ENCODE results near the gene CYP4V2.
A peak's percentile ranks its signal among the peaks of the same experiment; 100 is the strongest.

CYP4V2 gene

DNA sequence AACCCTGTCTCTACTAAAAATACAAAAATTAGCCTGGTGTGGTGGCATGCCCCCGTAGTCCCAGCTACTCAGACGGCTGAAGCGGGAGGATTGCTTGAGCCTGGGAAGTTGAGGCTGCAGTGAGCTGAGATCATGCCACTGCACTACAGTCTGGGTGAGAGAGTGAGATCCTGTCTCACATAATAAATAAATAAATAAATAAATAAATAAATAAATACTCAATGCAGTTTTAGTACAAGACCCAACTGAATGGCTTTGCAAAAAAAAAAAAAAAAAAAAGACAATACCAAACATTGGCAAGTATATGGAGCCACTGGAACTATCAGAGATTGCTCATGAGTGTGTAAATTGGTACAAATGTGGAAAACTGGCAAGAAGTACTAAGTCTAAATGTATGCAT, 3.3 kb upstream of the CYP4V2 start:
- DNase-seq (ENCODE audit: low read depth in 2 of 2) = no peak

DNA sequence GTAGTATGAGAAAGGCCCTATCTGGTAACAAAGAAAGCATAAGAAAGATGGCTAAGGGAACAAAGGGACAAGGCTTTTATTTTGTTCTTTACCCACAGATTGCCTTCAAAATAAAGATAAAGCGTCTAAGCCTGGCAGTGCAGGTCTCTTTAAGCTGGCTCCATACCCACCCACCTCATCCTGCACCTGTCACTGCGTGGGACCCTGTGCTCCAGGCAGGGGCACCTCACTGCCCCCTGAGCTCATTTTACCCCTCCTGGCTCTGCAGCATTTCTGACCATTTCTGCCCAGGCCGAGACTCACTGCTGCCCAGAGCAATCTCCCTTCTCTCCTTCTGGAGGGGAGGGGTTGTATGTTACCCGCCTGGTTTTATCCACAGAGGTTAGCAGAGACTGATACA, 1.7 kb upstream of the CYP4V2 start:
- DNase-seq (ENCODE audit: low read depth in 2 of 2) = no peak

DNA sequence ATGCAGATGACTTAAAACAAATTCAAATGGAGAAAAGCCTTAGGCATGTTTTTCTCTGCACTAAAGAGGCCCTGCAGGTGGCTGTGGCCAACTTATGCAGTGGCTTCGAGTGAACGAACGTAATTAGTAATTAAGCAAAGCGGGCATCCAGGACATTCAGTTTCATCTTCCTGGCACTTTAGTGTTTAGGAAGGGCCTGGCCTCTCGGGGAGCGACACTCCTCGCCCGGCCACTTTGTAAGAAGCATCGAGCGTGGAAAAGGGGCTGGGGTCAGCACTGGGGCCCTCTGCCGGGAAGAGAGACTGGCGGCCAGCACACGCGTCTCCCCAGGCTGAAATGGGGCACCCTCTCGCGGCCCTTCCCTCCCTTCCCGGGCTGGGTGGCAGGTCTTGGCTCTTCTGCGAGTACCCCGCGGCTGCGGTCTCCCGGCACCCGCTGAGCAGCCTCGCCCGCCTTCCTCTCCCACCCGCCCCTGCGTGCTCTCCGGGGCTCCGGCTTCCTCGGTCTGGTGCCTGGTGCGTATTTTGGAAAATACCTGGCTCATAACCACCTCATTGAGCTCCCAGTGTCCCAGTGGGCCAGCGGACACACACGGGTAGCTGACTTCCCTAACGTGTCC, 677 bp upstream of the CYP4V2 start:
- no peak for DNase-seq (ENCODE audit: low read depth in 2 of 2)

DNA sequence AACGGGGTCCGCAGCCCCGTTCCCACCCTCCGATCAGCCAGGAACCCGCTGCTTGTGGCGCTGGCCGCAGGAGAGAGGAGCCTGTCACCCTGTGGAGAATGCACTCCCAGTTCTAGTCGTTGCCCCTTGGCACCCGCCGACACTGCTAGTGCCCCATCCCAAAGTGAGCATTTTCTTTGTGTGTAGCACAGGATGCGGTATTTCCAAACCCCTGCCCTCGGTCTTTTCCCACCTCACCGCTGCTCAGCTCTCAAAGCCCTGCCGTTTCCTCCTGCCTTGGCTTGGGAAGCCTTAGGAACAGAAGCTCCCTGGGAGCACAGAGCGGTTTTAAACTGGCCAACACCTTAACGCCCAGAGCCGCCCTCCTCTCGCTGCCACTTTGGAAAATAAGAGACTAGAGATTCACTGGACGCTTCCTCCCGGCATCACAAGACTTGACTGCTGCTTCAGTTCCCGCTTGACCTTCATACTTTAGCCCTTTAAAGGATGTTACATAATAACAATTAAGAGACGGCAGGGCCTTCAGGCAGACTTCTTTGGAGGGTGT, 772 bp downstream of the CYP4V2 start:
- DNase-seq (ENCODE audit: low read depth in 2 of 2) = no peak

DNA sequence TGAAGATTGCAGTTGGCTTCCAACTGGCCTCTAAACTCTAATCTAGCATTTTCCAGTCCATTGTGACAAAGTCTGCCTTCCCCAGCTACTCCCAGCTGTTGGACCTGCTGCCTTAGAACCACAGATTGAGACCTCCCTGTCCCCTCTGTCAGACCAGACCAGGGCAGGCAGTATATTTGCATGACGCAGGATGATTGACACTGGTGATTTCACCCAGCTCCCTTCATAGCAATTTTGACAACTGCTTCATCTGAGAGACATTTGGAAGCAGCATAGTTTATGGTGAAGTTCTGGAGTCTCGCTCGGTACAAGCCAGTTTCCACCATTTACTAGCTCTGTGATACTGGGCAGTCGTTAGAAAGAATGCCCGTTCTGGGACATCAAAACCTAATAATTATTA, 2.5 kb downstream of the CYP4V2 start:
- no peak for DNase-seq (ENCODE audit: low read depth in 2 of 2)

DNA sequence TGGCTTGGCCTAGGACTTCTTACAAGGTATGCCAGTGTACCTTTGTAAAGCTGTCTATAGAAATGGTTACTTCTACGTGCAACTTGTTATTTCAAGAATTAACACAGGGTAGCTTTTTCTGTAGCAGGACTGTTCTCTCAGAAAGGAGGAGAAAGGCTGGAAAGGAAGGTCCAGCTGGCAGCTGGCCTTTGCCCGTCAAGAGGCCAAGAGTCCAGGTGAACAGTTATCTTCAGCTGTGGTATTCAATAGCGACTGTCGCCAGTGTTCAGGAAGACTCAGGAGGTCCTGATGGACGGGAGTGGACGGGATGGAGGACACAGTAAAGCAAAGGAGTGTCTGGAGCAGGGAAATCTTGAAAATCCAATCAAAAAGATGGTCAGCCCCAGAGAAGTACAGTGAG, 4.7 kb downstream of the CYP4V2 start:
- no peak for DNase-seq (ENCODE audit: low read depth in 2 of 2)

DNA sequence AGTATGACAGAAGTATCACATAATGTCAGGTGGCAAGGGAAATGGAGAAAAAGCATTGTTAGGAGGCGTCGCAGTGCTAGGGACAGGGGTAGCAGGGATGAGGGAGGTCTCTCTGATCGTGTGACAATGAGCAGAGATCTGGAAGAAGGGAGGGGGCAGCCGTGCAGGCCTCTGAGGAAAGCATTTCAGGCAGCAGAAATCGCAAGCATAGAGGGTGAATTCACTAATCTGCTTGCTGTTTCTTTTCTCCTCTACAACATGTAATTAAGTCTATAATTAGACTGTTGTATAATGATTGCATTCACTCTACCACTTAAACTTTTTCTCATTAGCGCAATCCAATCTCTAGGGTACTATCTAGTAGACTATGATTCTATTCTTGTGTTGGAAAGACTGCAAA, 9.1 kb downstream of the CYP4V2 start:
- DNase-seq (ENCODE audit: low read depth in 2 of 2) = no peak

DNA sequence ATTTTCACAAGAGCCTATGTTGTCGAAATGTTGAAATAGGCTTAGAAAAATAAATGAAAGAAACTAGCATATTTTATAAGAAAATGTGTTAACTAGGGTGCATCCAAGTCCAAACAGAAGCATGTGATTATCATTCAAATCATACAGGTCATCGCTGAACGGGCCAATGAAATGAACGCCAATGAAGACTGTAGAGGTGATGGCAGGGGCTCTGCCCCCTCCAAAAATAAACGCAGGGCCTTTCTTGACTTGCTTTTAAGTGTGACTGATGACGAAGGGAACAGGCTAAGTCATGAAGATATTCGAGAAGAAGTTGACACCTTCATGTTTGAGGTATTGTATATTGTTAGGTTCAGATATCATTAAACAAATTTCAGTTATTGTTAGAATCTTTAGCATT, 9.6 kb downstream of the CYP4V2 start:
- no peak for DNase-seq (ENCODE audit: low read depth in 2 of 2)

DNA sequence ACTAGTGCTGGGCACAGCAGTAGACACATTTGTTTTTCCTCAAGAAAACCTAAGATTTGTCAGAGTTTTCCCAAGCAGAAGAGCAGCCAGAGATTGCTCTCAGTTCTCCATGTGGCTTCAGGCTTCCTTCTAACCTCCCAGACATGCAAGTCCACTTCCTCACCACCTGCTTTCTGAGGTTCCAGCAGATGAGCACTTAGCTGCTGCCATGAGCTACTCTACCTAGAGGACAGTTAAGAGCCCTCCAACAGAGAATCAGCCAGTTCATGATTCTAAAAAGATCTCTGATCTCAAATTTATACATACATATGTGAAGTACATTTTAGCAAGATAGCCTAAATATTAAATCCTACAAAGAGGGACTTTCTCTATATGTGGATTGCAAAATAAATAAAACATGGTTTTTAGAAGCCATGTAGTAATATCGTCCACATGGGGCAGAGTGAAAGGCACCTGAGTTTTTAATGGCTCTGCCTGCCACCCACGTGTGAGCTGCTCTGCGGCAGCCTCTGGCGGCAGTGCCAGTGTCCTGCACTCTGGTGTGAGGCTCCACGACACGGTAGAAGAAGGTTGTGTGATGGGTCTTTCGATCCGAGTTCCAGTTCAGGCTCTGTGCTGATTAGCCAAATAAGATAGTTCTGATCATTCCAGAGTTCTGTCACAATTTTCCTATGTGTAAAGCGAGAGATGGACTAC, 10.3 kb downstream of the CYP4V2 start:
- no peak for DNase-seq (ENCODE audit: low read depth in 2 of 2)

DNA sequence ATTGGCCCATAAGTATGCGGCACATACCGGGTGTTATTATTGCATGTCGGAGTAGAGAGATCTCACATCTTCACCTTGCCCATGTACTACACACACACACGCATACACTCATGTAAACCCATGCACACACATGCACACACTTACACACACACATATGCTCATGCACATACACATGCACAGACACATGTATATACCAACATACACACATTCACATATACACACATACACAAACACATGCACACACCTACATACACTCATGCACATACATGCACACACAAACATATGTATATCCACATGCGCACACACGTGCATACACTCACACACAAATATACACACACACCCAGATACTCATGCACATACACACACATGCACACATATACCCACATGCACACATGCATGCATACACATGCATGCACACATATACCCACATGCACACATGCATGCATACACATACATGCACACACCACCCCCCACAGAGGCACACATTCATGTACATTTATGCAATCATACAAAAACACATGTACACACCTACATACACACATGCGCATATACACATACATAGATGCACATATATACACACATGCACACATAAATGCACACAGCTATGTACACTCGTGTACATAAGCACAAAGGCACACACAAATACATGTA, 11.2 kb downstream of the CYP4V2 start:
- no peak for DNase-seq (ENCODE audit: low read depth in 2 of 2)

DNA sequence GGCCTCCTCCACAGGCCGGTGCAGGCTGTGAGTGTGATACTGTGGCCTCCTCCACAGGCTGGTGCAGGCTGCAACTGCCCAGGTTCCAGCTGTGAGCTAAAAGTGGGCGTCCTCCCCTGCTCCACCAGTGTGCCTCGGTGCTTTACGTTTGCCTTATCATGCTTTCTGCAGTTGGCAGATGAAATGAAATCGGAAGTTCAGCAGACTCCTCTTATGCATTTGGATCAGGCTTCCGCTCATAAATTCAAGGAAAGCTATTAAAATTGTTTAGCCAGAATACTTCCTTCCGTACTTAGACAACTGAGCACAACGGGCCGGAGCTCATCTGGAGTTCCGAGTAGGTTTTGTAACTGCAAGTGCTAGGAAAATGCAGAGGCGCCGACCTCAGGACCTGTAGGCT, 12.0 kb downstream of the CYP4V2 start:
- no peak for DNase-seq (ENCODE audit: low read depth in 2 of 2)

DNA sequence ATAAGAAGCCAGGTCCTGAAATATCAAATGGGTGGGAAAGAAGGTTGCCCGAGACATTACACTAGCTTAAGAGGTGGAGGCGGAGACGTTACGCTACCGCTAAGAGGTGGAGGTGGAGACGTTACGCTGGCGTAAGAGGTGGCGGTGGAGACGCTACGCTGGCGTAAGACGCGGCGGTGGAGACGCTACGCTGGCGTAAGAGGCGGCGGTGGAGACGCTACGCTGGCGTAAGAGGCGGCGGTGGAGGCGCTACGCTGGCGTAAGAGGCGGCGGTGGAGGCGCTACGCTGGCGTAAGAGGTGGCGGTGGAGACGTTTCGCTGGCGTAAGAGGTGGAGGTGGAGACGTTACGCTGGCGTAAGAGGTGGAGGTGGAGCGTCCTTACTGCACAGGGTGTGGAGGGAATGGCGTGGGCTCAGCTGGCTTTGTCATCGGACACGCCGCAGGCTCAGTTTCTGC, 12.8 kb downstream of the CYP4V2 start:
- DNase-seq (ENCODE audit: low read depth in 2 of 2) = peak in 1 of 2 experiments; percentile 22

DNA sequence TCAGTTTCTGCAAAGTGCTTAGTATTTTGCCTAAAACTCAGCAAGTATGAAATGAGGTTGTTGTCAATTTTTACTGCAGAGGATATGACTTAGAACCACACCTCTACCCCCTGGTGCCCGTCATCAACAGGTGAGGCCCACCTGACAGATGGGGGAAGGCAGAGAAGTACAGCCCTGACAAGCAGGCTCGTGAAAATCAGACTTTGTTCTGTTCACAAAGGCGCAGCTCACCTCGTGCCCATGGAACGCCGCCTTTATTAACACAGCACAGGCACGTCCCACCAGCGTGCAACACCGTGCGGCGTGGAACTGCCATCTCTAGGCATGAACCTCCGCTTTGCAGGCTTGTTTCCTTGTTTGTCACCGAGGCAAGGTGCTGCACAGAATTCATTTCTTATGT, 13.3 kb downstream of the CYP4V2 start:
- no peak for DNase-seq (ENCODE audit: low read depth in 2 of 2)

DNA sequence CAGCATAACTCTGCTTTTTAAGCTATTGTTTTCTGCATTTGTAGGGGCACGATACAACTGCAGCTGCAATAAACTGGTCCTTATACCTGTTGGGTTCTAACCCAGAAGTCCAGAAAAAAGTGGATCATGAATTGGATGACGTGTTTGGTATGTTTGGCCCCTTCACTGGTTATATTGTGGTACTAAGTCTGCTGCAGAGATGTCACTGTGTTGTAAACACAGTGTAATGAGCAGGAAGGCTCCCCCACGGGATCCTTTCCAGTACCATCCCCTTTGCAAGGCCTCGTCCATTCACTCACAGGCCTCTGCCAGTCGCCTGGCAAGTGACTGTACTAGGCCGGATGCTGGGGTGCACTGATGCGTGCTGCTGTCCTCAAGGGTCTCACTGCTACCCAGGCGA, 13.8 kb downstream of the CYP4V2 start:
- no peak for DNase-seq (ENCODE audit: low read depth in 2 of 2)

DNA sequence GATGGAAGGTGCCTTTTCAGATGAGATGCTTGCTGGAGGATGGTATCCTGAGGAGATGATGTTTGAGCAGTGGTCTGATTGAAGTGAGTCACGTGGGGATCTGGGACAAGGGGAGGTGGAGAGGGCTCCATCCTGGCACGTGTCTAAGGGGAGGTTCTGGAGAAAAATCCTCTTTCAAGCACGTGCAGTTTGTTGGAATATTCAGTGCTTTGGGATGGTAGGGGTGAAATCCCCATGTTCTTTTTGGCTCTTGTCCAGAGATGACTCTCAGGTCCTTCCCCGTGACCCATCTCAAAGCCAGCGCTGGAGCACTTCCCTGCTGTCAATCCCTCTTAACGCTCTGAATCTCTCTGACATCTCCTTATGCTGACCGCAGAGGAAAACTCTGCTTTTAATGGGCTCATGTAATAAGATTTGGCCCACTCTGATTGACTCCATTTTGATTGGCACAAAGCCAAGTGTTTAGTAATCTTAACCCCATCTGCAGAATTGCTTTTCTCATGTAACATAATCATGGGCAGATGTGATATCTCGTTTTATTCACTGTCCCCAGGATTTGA, 25.2 kb downstream of the CYP4V2 start:
- peak; percentile 18 to 20 for DNase-seq (ENCODE audit: low read depth in 2 of 2)

DNA sequence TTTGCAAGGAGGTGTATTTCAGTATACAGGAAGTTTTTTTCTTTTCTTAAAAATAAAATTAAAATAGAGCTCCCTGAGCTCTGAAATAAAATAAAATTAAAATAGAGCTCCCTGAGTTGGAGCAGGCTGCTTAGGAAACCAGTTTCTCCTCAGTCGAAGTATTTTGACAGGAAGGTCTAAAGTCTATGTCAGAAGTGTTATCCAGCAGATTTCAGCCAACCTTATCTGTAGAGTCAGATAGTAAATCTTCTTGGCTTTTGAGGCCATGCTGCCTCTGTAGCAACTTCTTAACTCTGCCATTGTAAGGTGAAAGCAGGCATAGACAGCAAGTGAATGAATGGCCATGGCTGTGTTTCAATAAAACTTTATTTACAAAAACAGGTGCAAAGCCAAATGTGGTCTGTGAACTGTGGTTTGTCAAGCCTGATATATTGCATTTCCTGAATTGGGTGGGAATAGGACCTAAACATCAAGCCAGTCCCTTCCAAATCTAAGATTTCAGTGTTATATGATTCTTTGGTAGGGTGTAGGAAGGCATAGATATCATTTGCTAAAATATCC, 26.4 kb downstream of the CYP4V2 start:
- no peak for DNase-seq (ENCODE audit: low read depth in 2 of 2)

DNA sequence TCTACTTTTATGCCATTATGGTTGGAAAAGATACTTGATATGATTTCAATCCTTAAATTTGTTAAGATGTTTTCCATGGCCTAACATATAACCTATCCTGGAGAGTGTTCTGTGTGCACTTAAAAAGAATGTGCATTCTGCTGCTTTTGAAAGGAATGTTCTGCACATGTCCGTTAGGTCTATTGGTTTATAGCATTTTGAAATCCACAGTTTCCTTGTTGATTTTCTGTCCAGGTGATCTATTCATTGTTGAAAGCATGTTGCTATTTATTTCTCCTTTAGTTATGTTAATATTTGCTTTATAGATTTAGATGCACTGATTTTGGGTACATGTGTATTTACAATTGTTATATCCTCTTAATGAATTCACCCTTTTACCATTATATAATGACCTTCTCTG, 30.3 kb downstream of the CYP4V2 start:
- DNase-seq (ENCODE audit: low read depth in 2 of 2) = no peak

DNA sequence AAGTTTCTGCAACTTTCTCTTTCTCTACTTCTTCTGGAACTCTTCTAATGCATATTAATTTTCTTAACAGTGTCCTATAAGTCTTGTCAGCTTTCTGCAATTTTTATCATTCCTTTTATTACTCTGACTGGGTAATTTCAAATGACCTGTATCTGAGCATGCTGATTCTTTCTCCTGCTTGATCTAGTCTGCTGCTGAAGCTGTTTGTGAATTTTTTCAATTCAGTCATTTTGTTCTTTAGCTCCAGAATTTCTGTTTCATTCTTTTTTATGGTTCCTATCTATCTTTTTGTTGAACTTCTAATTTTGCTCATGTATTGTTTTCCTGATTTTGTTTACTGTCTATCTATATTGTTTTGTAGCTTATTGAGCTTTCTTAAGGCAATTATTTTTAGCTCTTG, 34.5 kb downstream of the CYP4V2 start:
- no peak for DNase-seq (ENCODE audit: low read depth in 2 of 2)

DNA sequence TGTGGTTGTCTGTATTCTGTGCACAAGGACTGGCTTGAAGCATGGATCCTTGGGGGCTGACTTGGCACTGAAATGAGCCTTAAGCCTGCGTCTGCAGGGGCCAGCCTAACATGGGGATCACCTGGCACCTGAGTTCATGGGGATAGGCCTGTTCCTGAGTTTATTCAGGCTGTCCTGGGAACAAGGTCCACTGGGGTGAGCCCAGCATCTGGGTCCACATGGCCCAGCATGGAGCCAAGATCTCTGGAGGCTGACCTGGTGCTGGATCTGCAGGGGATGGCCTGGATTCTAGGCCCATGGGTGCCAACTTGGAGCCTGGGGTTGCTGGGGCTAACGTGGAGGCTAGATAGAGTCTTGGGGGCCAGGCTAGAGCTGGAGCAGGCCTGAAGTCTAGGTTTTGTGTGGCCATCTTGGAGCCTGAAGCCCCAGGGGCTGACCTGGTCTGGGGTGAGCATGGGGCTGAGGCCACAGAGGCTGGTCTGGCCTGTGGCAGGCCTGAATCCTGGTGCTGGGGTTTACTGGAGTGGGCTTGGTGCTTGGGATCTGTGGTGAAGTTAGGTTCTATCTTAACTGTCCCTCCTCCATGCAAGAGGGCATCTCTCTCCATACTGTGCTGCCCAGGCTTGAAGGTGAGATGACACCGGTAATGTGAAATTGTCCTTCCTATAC, 35.3 kb downstream of the CYP4V2 start:
- DNase-seq (ENCODE audit: low read depth in 2 of 2) = no peak

DNA sequence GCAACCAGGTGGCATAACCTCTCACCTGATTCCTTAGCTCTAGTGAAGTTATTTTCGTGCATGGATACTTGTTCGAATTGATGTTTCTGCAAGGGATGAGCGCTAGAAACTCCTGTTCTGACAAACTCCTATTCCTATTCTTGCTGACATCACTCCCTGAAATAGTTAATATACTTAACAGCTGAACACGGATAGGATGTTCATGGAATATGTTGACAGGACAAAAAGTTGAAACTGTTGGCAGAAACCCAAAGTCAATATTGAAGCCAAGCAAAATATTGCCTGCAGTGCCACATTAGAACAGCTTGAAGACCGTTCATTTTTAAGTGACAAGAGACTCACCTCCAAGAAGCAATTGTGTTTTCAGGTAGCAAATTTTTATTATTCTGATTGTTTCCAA, 35.9 kb downstream of the CYP4V2 start, which contains the start of gene KLKB1:
Gene KLKB1 (plus strand): TSS at position 287 of the 400 bp plus-strand sequence. CDS start 689 bp downstream, outside the sequence.
- DNase-seq (ENCODE audit: low read depth in 2 of 2) = no peak

DNA sequence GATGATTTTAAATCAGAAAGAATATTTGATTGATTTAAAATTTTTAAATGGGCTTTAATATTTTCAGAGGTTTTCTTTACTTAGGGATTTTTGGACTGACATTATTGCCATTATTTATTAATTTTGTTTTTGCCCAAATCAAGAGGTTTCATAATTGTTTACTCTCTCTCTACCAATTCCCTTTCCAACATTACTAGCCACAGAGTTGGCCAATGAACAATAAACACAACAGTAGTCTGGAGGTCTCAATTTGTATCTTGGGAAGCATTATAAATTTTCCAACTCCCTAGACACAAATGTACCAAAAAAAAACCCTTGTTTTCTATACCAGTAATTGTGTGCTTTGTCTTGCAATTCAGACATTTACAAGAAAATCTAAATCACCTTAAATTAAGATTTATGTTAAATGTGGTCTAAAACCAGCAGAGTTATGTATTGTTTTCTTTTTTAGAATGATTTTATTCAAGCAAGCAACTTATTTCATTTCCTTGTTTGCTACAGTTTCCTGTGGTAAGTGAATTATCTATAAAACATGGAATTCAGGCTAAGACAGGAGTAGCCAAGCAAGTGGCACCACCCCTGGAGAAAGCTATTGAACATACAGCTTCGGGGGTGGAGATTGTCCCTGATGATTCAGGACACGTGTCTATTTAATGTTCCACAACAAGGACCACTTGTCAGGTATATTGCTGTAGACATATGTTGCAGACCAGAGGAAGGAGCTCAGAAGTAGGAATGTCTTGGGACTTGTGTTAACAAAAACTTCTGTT, 36.6 kb downstream of the CYP4V2 start:
- no peak for DNase-seq (ENCODE audit: low read depth in 2 of 2)

All from fibroblast of skin of left quadriceps (primary cell).